Thyroid gland (tissue), 4 donors: ENCODE measurements around the gene AKNA.

Experiments
- POLR2A ChIP-seq, 2 donors: fragments of 450-650 bp; IDR thresholded peaks; one replicate each; pipeline ENCODE4 v1.6.1; 2017; ENCODE audit warnings: antibody characterized with exemption in 2 of 2, mild to moderate bottlenecking in 2 of 2, moderate library complexity in 1 of 2
- TF ChIP-seq, protein P1 (sequence below), 6 experiments: fragments of 200-600 bp in 3 of 6; fragments of 450-650 bp in 3 of 6; sonication (generic) in 3 of 6; IDR thresholded peaks; one replicate each; pipeline ENCODE4 v1.5.1; 2016 to 2019; ENCODE audit warnings: antibody characterized with exemption in 6 of 6, mild to moderate bottlenecking in 2 of 6, inconsistent platforms in 1 of 6, moderate library complexity in 1 of 6

DNA sequence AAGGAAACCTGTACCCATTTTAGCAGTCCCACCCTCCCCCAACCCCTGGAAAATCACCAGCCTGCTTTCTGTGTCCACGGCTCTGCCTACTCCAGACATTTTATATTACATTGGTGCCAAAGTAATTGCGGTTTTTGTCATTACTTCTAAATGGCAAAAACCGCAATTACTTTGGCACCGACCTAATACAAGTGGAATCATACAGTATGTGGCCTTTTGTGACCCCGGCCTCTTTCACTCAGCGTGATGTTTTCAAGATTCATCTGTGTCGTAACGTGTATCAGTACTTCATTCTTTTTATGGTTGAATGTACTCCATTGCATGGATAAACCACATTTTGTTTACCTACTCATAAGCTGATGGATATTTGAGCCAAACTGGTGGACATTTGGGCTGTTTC lies 74.6 kb downstream of the AKNA start:
- TF ChIP-seq, protein P1, sequence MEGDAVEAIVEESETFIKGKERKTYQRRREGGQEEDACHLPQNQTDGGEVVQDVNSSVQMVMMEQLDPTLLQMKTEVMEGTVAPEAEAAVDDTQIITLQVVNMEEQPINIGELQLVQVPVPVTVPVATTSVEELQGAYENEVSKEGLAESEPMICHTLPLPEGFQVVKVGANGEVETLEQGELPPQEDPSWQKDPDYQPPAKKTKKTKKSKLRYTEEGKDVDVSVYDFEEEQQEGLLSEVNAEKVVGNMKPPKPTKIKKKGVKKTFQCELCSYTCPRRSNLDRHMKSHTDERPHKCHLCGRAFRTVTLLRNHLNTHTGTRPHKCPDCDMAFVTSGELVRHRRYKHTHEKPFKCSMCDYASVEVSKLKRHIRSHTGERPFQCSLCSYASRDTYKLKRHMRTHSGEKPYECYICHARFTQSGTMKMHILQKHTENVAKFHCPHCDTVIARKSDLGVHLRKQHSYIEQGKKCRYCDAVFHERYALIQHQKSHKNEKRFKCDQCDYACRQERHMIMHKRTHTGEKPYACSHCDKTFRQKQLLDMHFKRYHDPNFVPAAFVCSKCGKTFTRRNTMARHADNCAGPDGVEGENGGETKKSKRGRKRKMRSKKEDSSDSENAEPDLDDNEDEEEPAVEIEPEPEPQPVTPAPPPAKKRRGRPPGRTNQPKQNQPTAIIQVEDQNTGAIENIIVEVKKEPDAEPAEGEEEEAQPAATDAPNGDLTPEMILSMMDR (IDR thresholded peaks at IDR 0.05): no peak
- TF ChIP-seq POLR2A (IDR thresholded peaks at IDR 0.05): no peak
